ENCODE results near the gene CYSRT1.

The CYSRT1 gene

DNA sequence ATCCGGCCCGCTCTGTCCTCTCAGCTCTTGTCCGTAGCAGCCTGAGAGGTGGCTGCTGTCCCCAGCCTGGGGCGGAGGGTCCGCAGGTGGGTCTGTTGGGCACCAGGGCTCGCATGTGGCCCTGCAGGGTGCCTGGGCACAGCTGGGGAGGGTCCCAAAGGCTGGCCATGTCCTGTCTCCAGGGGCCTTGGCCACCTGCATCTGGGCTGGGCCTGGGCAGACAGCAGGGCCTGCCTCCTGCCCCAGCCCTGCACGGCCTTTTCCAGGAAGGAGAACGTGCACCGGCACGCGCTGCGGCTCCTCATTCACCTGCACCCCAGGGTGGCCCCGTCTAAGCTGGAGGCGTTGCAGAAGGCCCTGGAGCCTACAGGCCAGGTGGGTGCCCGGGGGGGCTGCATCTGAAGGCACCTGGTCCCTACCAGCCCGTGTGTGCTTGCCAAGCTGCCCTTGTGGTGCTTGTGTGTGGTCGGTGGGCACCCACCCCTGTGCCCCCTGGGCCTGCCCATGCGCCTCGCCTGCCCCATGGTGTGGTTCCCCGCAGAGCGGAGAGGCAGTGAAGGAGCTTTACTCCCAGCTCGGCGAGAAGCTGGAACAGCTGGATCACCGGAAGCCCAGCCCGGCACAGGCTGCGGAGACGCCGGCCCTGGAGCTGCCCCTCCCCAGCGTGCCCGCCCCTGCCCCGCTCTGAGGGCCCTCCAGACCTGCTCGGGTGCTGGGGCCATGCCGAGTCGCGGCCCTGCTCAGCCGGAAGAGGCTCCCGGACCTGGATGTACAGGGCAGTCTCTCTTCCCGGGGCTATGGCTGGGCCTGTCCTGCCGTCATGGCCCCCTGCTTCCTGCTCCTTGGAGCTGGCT, 47.5 kb downstream of the CYSRT1 start:
- no peak overlapping the region for H3K27ac ChIP-seq (ENCODE audit: poor library complexity, severe bottlenecking)
- peaks cover 18% of the 10 kb centered on the region for H3K4me1 ChIP-seq (ENCODE audit: insufficient read depth, poor library complexity, severe bottlenecking)
- DNase-seq (ENCODE audit: low spot score) (peak; percentile 61), ATAC-seq (ENCODE audit: low read depth) (no peak)
- TF ChIP-seq, protein P1, sequence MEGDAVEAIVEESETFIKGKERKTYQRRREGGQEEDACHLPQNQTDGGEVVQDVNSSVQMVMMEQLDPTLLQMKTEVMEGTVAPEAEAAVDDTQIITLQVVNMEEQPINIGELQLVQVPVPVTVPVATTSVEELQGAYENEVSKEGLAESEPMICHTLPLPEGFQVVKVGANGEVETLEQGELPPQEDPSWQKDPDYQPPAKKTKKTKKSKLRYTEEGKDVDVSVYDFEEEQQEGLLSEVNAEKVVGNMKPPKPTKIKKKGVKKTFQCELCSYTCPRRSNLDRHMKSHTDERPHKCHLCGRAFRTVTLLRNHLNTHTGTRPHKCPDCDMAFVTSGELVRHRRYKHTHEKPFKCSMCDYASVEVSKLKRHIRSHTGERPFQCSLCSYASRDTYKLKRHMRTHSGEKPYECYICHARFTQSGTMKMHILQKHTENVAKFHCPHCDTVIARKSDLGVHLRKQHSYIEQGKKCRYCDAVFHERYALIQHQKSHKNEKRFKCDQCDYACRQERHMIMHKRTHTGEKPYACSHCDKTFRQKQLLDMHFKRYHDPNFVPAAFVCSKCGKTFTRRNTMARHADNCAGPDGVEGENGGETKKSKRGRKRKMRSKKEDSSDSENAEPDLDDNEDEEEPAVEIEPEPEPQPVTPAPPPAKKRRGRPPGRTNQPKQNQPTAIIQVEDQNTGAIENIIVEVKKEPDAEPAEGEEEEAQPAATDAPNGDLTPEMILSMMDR (IDR thresholded peaks at IDR 0.05; ENCODE audit: poor library complexity, severe bottlenecking): no peak
- H3K4me3 ChIP-seq (ENCODE audit: severe bottlenecking): no peak overlapping the region
- peaks cover 47% of the 10 kb centered on the region for H3K36me3 ChIP-seq (ENCODE audit: low read depth)
- no peaks in the 10 kb centered on the region for H3K27me3 ChIP-seq (ENCODE audit: insufficient read depth, poor library complexity, severe bottlenecking)
- H3K9me3 ChIP-seq (ENCODE audit: severe bottlenecking): no peaks in the 10 kb centered on the region

DNA sequence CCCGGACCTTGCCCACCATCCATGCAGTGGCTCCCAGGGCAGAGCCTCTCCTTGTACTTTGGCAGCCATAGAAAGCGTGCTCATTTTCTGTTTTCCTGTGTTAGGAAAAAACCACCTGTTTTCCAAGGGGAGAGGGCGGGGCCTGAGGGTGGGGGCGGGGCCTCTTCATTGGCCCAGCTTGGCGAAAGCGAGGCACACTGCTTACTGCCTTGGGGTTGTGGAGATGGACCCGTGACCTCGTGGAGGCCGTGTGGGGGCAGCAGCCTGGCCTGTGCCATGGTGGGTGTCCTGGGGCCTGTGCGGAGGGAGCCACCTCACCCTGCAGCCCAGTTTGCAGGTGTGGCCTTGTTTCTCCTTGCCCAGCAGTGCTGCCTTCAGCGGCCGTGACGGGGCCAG, 48.1 kb downstream of the CYSRT1 start:
- Histone ChIP-seq H3K27me3 (ENCODE audit: insufficient read depth, poor library complexity, severe bottlenecking) (no peaks in the 10 kb centered on the region), H3K4me1 (ENCODE audit: insufficient read depth, poor library complexity, severe bottlenecking) (peaks cover 18% of the 10 kb centered on the region), H3K4me3 (ENCODE audit: severe bottlenecking) (no peak overlapping the region), H3K9me3 (ENCODE audit: severe bottlenecking) (no peaks in the 10 kb centered on the region), H3K27ac (ENCODE audit: poor library complexity, severe bottlenecking) (no peak overlapping the region), H3K36me3 (ENCODE audit: low read depth) (peaks cover 43% of the 10 kb centered on the region)
- peak; percentile 43 for DNase-seq (ENCODE audit: low spot score)
- ATAC-seq (ENCODE audit: low read depth): no peak
- TF ChIP-seq, protein P1 (IDR thresholded peaks at IDR 0.05; ENCODE audit: poor library complexity, severe bottlenecking): no peak

DNA sequence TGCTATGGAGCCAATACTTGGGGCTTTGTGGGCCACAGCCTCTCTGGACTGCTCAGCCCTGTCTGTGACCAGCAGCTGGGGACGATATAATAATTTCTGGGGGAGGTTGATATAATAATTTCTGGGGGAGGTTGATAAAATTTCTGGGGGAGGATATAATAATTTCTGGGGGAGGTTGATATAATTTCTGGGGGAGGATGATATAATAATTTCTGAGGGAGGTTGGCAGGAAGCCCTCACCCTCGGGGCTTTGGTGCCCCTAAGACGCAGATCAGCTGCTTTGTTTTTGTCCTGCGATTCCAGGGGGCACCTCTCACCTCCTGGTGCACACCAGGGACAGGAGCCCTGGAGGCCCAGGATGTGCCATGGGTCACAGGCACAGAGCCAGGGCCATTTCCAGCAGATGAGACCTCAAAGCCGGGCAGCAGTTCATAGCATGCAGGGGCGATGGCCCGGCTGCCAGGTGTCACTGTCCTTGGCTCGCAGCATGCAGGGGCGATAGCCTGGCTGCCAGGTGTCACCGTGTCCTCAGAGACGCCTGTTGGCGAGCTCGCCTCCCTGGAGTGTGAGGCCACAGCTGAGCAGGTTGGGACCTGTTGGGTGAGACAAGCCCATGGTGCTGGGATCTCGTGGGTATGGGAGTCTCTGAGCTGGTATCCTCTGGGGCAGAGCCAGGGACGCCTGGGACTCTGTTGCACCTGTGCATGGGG, 48.8 kb downstream of the CYSRT1 start:
- peaks cover 18% of the 10 kb centered on the region for H3K4me1 ChIP-seq (ENCODE audit: insufficient read depth, poor library complexity, severe bottlenecking)
- ATAC-seq (ENCODE audit: low read depth) (no peak), DNase-seq (ENCODE audit: low spot score) (peak; percentile 67)
- TF ChIP-seq, protein P1 (IDR thresholded peaks at IDR 0.05; ENCODE audit: poor library complexity, severe bottlenecking): no peak
- no peaks in the 10 kb centered on the region for H3K9me3 ChIP-seq (ENCODE audit: severe bottlenecking)
- H3K27ac ChIP-seq (ENCODE audit: poor library complexity, severe bottlenecking): peak overlapping the region; percentile 26
- H3K27me3 ChIP-seq (ENCODE audit: insufficient read depth, poor library complexity, severe bottlenecking): no peaks in the 10 kb centered on the region
- peaks cover 36% of the 10 kb centered on the region for H3K36me3 ChIP-seq (ENCODE audit: low read depth)
- no peak overlapping the region for H3K4me3 ChIP-seq (ENCODE audit: severe bottlenecking)

DNA sequence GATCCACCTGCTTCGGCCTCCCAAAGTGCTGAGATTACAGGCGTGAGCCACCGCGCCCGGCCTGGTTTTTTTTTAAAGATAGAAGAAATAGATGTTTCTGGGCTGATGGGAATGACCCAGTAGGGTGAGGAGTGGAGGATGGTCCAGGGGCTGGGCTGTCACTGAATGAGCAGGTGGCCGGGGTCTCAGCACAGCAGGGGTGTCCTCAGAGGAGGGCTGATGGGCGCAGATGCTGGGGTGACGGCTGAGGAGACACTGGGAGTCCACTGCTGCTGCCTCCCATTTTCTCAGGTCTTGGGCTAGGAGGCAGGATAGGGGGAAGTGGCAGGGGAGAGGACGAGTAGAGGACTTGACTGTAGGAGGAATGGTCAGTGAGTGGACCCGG, 50.2 kb downstream of the CYSRT1 start:
- Histone ChIP-seq H3K27ac (ENCODE audit: poor library complexity, severe bottlenecking) (peak overlapping the region; percentile 88), H3K36me3 (ENCODE audit: low read depth) (peaks cover 35% of the 10 kb centered on the region), H3K9me3 (ENCODE audit: severe bottlenecking) (no peaks in the 10 kb centered on the region), H3K4me1 (ENCODE audit: insufficient read depth, poor library complexity, severe bottlenecking) (peaks cover 18% of the 10 kb centered on the region), H3K27me3 (ENCODE audit: insufficient read depth, poor library complexity, severe bottlenecking) (no peaks in the 10 kb centered on the region), H3K4me3 (ENCODE audit: severe bottlenecking) (no peak overlapping the region)
- DNase-seq (ENCODE audit: low spot score) (no peak), ATAC-seq (ENCODE audit: low read depth) (no peak)
- TF ChIP-seq, protein P1 (IDR thresholded peaks at IDR 0.05; ENCODE audit: poor library complexity, severe bottlenecking): no peak
